GM19193 (cell line): ENCODE results near the gene CSN3.

Source experiments
- POLR2A ChIP-seq: IDR thresholded peaks from 4 replicates; pipeline ENCODE4 v1.6.1; 2011; ENCODE audit not compliant: insufficient read depth, insufficient read length; ENCODE audit errors: extremely low read depth

Gene CSN3

DNA sequence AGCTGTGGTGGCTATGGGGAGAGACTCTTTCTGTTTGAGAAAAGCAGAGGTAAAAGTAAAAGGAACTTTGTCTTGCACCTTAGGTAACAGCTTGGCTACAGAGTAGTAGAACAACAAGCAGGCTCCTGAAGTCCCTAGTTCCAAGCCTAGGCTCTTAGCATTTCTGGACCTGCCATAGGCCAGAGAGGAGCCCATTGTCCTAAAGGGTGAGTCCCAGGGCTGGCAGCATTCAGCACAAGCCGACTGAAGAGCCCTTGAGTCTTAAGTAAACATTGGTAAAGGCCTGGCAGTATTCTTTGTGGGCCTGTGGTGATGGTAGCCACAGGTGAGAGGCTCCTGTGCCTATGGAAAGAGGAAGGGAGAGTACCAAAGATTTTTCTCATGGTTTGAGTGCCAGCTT, 38.2 kb downstream of the CSN3 start:
- no peak for TF ChIP-seq POLR2A

DNA sequence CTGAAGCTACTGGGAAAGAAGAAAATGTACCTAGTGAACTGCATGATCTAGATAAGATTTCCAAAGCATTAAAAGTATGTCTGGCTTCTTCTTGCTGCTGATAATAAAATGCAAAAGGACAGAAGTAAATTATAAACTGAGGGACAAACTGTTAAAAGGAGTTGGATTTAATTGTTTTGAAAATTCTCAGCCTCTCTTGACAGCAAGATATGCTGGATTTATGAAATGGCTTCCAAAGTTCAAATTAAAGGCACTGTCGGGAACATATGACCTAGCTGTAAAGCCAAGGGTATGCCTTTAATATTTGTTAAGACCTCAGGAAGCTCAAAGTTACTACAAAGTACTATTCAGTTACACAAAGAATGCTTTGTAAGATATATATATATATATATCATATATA, 46.3 kb downstream of the CSN3 start:
- TF ChIP-seq POLR2A = no peak

DNA sequence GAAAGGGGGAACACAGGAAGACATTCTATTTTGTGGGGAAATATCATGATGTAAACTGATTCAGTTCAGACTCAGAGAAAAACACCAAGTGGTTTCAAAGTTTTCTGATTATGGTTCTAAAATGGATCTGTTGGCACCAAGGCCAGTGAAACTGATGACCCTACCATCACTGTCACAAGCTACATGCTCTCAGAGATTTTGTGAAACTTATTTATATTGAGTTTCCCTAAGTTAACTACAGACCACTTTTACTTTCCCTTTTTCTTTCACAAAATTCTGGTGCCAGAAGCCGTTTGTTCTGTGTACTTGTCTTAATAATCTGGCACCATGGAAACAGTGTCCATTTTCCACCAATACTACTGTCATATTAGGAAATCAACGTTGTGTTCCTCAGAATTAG, 48.9 kb downstream of the CSN3 start:
- no peak for TF ChIP-seq POLR2A

DNA sequence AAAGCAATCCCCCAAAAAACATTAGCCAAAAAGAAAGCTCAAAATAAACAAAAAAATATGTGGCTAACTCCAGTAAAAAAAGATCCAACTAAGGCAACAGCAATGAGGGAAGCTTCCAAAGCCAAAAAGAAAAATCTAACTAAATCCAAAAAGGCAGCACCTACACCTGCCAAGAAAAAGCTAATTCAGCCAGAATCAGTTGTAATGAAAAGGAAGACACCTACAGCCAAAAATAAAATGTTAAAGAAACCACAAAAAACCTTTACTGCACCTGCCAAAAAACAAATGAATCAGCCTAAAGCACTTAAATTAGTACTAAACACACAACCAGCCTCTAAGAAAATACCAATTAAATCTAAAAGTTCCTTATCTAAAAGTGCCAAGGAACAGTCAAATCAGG, 55.2 kb downstream of the CSN3 start:
- no peak for TF ChIP-seq POLR2A

DNA sequence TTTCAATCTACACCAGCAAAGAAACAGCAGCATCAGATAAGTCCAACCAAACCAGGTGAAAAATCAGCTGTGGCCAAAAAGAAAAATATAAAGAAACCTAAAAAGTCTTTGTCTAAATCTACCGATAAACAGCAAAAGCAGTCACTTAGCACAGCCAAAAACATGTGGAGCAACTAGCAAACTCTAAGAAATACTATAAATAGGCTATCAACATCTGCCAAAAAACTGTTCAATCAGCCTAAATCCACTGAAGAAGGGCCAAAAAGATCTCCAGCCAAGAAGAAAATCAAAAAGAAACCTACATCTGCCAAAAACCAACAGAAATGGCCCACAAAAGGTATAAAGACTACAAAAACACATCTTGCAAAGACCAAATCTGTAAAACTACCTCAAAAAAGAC, 55.7 kb downstream of the CSN3 start:
- TF ChIP-seq POLR2A = no peak

DNA sequence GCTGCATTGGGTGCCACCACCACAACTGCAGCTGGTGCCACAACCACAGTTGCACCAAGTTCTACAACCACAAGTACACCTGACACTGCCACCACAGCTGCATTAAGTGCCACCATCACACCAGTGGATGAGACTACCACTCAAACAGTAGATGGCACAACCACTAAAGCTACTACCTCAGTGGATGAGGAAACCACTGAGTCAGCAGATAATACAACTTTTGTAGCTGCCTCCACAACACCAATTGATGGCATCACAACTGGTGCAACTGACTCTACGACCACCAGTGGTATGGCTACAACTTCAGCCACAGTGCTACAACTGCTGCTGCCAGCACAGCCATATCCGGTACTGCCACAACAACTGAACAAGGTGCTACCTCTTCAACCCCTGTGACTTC, 57.2 kb downstream of the CSN3 start:
- no peak for TF ChIP-seq POLR2A

DNA sequence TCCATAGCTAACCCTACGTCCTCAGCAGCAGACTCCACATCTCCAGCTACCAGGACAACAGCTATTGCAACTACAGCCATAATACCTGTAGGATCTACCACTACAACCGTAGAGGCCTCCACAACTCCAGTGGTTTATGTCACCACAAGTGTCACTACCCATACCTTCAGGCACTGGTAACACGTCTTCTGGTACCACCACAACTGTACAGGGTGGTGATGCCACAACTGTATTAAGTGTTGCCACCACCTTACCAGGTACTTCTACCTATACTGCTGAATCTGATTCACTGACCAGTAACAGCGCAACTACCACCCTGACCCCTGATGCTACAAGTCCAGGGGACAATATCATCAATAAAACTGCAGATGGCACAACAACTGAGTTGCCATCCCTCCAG, 57.8 kb downstream of the CSN3 start:
- no peak for TF ChIP-seq POLR2A
